GM12801 (cell line): ENCODE measurements around the gene FRY.

Experiments used
- CTCF ChIP-seq: IDR thresholded peaks from one replicate; pipeline ENCODE4 v1.5.1; 2011; ENCODE audit warnings: control low read depth; ENCODE audit not compliant: insufficient read length; ENCODE audit errors: extremely low read depth

FRY gene

DNA sequence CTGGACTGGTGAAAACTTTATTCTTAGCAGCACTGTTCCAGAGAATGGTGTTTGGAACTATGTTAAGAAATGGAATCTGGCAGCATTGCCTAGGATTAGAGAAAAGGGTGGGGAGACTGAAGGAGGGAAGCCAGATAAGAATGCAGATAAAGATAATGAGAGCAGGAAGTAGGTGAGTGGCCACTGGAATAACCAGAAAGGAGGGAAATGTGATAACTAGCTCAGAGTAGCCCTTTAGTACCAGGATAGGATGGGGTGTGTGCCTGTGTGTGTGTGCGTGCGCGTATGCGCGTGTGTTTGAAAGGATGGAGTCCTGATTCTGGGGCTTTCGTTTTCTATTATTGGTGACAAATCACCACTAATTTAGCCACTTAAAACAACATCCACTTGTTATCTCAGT lies 33.4 kb upstream of the FRY start:
- TF ChIP-seq CTCF, result no peak

DNA sequence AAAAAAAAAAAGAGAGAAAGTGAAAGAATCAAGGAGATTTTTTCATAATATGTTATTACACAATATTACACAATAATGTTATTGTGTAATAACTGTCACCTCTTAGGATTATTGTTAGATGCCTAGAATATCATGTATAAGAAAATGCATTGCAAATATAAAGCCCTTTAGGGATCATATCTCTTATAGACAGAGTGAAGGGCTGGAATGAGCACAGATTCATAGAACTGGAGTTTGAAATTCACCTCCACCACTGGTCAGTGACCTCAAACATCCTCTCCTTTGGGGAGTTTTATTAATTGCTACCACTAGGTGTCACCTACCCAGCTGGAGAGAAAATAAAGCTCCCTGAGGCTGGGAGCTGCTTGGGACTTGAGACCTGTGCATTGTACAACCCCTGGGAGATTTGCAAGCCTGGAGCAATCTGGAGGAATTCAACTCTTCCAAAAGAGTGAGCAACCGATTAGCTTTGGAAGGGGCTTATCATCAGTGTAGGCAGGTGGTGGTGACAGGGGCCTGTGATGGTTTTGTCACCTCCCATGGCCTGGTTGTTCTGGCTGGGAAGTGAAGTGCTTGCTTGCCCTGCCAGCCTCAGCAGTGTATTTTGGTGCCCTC lies 30.3 kb upstream of the FRY start:
- TF ChIP-seq CTCF, result no peak

- no peak for TF ChIP-seq CTCF
Measured at GRCh38 chr13:32001769-32002168, 29.8 kb upstream of the FRY start.

DNA sequence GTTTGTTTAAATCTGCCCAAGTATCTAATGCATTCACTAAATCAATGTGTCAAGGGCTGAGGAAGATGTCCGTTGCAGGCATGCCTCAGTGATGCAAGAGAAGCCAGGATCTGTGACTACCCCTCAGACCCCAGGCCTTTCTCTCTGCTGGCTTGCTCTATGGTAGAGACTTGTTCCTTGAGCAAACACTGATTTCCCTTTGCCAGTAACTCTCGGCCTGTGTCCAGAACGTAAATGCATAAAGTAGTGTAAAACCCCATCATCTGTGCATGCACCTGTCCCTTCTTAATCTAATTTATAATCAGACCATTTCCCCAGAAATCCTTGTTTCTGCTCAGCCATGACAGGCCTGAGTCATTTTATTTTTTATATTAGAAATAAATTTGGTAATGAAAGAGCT lies 28.7 kb upstream of the FRY start:
- no peak for TF ChIP-seq CTCF

DNA sequence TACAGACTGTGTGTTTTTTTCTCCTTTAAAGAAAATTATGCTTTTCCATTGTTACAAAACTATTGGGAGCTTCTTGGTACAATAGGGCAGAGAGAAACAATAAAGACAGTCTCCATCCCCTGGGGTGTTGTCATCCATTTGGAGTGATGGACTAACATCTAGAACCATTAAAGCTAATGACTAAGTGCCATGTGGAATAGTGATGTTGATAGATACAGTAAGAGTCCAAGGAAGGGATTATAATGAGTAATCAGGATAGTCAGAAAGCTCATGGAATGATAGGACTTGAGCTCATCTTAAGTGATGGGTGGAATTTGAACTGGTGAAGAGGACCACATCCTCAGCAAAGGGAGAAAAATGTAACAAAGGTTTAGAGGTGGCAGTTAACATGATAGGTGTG lies 24.1 kb upstream of the FRY start:
- TF ChIP-seq CTCF, result no peak

DNA sequence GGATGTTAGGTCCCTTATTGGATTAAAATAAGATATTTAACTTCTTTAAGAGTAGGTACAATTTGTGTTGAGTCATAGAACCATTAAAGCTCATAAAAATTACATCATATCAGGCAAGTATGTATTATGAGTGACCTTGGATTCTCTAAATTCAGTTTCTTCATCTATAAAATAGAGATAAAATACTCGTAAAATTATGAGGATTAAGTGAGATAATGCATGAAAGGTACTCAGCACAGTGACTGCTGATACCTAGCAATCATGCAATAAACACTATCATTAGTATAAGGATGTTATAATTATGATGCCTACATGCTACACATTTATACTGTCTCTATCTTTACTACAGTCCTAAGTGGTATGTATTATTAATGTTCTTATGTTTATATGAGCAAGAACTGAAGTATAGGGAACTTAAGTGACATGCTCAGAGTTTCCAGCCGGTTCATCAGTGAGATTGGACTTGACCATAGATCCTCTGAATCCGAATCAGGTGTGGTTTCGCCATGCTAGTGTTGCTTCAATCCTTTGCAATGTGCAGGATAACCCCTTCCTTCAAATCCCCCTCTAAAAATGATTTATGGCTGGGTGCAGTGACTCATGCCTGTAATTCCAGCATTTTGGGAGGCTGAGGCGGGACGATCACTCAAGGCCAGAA lies 22.9 kb upstream of the FRY start:
- TF ChIP-seq CTCF, result no peak

GRCh38 chr13:32009362-32009761 lies 22.2 kb upstream of the FRY start:
- TF ChIP-seq CTCF, result no peak

DNA sequence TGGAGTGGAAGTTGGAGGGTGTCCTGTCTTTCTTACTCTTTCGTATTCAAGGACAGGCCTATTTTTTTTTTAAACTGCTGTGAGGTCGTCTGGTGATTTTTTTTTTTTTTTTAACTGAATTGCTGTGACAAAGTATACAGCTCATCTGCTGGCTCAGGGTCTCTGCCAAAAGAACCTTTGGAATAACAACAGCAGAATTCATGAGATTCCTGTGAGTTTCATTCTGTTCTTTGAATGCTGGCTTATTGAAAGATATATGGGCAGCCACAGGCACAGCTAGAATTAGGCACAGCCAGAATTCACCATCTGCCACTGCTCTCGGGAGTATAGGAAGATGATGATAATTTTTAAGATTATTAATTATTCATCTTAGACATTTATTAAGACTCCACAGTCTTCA lies 21.4 kb upstream of the FRY start:
- TF ChIP-seq CTCF, result no peak
